Sigmoid colon (tissue), 7 donors: Measurements from ENCODE around the gene COMT. TPM values are rescaled to one million over a fixed set of nuclear protein-coding genes. Genes with fewer than 3 reads are reported as not detected.

Source experiments
- DNase-seq: peaks from one replicate; pipeline ENCODE4 v3.0.0-alpha.2; 2019
- H3K27ac ChIP-seq, 4 donors: fragments of 200-600 bp; sonication (generic); one replicate each; pipeline ENCODE4 v1.5.1; 2016 to 2019; ENCODE audit warnings: mild to moderate bottlenecking in 1 of 4
- H3K27me3 ChIP-seq, 3 donors: fragments of 200-600 bp; sonication (generic); one replicate each; pipeline ENCODE4 v1.5.1; 2019; ENCODE audit warnings: mild to moderate bottlenecking in 1 of 3
- H3K36me3 ChIP-seq, 4 donors: fragments of 200-600 bp; sonication (generic); one replicate each; pipeline ENCODE4 v1.5.1; 2016 to 2019
- H3K4me1 ChIP-seq, 4 donors: fragments of 200-600 bp; sonication (generic); one replicate each; pipeline ENCODE4 v1.5.1; 2017 to 2019
- H3K4me3 ChIP-seq, 4 donors: fragments of 200-600 bp; sonication (generic); one replicate each; pipeline ENCODE4 v1.5.1; 2017 to 2019; ENCODE audit warnings: mild to moderate bottlenecking in 2 of 4, moderate library complexity in 1 of 4
- H3K9me3 ChIP-seq, 4 donors: fragments of 200-600 bp in 3 of 4; sonication (generic) in 3 of 4; one replicate each; pipeline versions ENCODE4 v1.5.1 to v1.6.1; 2013 to 2019
- EP300 ChIP-seq, 4 donors: sonication (generic); formaldehyde crosslinking; IDR thresholded peaks; one replicate each; pipeline ENCODE4 v1.6.1; 2017; ENCODE audit warnings: antibody characterized with exemption in 4 of 4
- POLR2A ChIP-seq, 2 donors: fragments of 450-650 bp; IDR thresholded peaks; one replicate each; pipeline ENCODE4 v1.6.1; 2016; ENCODE audit warnings: antibody characterized with exemption in 2 of 2, mild to moderate bottlenecking in 2 of 2, moderate library complexity in 2 of 2
- POLR2AphosphoS5 ChIP-seq, 4 donors: sonication (generic); formaldehyde crosslinking; IDR thresholded peaks; one replicate each; pipeline ENCODE4 v1.6.1; 2017; ENCODE audit warnings: antibody characterized with exemption in 4 of 4
- WGBS, 2 donors: extraction: QIAGEN DNeasy Blood & Tissue Kit; methylation state at CpG; one replicate each; pipeline ENCODE4 v1.1.7; 2013; 5-methylcytosine and 5-hydroxymethylcytosine counted together
- intact Hi-C: fragments of 100-400 bp; cut with DNase I; formaldehyde crosslinking; loops from one replicate; pipeline ENCODE4 v1.15.1; 2023
- polyA plus RNA-seq, 3 donors: library from polyadenylated mRNA; stranded (reverse); fragments of 200-250 nt; gene quantifications; one replicate each; pipeline ENCODE4 v1.2.3, GENCODE V29; 2013
- total RNA-seq, 4 donors: library from RNA; depleted of rRNA; stranded (reverse); fragments of >200 nt; gene quantifications; one replicate each; pipeline ENCODE4 v1.1.0, GENCODE V29; 2016
- TF ChIP-seq, protein P1 (sequence below), 4 experiments: fragments of 450-650 bp in 3 of 4; fragments of 200-600 bp in 1 of 4; IDR thresholded peaks; one replicate each; pipeline ENCODE4 v1.5.1; 2016 to 2019; ENCODE audit warnings: antibody characterized with exemption in 4 of 4, mild to moderate bottlenecking in 3 of 4, moderate library complexity in 2 of 4
- donor health status: healthy with polysubstance abuse.
- donor health status: Bipolar disorder and iron deficiency.
- donor health status: healthy.

The COMT gene
- total and polyA plus RNA-seq, 7 donors, result 62.5 to 162 (median 106) TPM

DNA sequence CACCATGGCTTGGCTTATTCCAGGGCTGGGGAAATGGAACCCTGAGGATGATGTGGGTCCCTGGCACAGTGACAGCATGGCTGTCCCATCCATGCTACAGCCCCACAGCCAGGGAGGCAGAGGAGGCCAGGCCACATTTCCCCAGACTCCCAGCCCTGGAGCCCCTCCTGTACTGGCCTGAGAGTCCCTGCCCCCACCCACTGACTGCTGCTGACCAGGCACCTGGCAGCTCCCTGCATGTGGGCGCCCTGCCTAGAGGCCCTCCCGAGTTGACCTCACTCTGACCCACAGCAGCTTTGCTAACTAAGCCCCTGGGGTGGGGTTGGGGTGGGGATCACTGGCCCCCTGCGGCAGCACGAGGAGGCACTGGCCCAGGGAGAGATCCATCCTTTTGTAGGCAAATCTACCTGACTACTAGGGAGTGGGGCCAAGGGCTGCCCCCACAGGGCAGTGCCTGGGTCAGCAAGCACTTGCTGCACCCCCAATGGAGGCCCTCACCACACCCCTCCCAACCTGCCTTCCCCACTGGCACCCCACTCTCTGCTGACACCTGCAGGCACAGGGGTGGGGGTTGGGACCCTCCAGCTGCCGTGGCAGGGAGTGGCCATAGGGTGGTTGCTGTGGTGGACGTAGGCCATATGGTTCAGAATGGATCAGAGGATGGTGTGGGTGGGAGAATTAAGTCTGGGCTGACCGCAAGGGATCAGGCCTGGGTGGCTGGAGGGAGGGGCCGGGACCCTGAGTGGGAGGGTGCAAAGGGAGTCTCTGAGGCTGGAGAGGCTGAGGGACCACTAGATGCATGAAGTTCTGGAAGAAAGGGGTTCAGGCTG lies 57.6 kb downstream of the COMT start:
- Histone ChIP-seq H3K4me3 (no peak overlapping the region), H3K27ac (peak overlapping the region in 1 of 4 donors; percentile 11), H3K36me3 (no peaks in the 10 kb centered on the region), H3K4me1 (peaks cover 0 to 48% (median 40%) of the 10 kb centered on the region in 4 donors), H3K27me3 (no peaks in the 10 kb centered on the region), H3K9me3 (peaks cover 0 to 3% (median 0%) of the 10 kb centered on the region in 4 donors)
- intact Hi-C loops, result no loop called here
- TF ChIP-seq, protein P1, sequence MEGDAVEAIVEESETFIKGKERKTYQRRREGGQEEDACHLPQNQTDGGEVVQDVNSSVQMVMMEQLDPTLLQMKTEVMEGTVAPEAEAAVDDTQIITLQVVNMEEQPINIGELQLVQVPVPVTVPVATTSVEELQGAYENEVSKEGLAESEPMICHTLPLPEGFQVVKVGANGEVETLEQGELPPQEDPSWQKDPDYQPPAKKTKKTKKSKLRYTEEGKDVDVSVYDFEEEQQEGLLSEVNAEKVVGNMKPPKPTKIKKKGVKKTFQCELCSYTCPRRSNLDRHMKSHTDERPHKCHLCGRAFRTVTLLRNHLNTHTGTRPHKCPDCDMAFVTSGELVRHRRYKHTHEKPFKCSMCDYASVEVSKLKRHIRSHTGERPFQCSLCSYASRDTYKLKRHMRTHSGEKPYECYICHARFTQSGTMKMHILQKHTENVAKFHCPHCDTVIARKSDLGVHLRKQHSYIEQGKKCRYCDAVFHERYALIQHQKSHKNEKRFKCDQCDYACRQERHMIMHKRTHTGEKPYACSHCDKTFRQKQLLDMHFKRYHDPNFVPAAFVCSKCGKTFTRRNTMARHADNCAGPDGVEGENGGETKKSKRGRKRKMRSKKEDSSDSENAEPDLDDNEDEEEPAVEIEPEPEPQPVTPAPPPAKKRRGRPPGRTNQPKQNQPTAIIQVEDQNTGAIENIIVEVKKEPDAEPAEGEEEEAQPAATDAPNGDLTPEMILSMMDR (IDR thresholded peaks at IDR 0.05), result no peak
- no peak for TF ChIP-seq EP300 (IDR thresholded peaks at IDR 0.05)
- no peak for TF ChIP-seq POLR2A (IDR thresholded peaks at IDR 0.05)
- TF ChIP-seq POLR2AphosphoS5 (IDR thresholded peaks at IDR 0.05), result no peak
- no peak for DNase-seq
- WGBS, 2 donors, result 74 to 75% methylated on average over 8 of the region's 8 CpGs

DNA sequence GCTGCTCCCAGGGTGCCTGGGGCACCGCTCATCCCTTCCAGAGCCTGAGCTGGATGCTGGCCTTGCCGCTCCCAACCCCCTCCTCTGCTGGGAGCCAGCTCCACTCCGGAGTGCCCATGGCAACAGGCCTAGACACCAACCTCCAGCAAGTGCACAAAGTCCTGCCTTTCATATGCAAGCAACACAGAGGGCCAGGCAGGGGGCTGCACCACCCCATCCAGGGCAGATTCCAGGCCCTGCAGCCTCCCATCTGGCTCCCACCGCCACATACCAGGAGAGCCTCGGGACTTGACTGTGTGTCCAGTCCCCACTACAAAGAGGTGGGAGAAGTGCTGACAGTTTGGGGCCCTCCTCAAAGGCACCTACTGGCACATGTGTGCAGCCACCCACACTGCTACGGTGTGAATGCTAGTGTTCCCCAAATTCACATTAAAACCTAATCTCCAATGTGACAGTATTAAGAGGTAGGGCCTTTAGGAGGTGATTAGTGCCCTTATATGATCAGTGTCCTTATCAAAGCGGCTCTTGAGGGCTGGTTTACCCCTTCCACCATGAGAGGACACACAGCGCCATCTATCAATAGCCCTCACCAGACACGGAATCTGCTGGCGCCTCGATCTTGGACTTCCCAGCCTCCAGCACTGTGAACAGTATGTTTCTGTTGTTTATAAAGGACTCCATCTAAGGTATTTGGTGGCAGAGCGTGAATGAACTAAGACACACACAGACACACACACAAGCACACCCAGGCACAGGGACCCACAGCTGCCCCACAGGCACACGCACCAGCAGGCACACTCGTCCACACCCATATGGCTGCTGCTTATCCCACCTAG lies 58.9 kb downstream of the COMT start:
- Histone ChIP-seq H3K4me1 (peaks cover 0 to 41% (median 34%) of the 10 kb centered on the region in 4 donors), H3K9me3 (peaks cover 0 to 3% (median 0%) of the 10 kb centered on the region in 4 donors), H3K4me3 (no peak overlapping the region), H3K27ac (peak overlapping the region in 3 of 4 donors; percentile 3 to 69 (median 15)), H3K36me3 (no peaks in the 10 kb centered on the region), H3K27me3 (no peaks in the 10 kb centered on the region)
- intact Hi-C loops, result no loop called here
- no peak for DNase-seq
- no peak for TF ChIP-seq EP300 (IDR thresholded peaks at IDR 0.05)
- no peak for TF ChIP-seq POLR2A (IDR thresholded peaks at IDR 0.05)
- no peak for TF ChIP-seq POLR2AphosphoS5 (IDR thresholded peaks at IDR 0.05)
- TF ChIP-seq, protein P1 (IDR thresholded peaks at IDR 0.05), result no peak
- 88% methylated on average over 14 of the region's 14 CpGs for WGBS, 2 donors

DNA sequence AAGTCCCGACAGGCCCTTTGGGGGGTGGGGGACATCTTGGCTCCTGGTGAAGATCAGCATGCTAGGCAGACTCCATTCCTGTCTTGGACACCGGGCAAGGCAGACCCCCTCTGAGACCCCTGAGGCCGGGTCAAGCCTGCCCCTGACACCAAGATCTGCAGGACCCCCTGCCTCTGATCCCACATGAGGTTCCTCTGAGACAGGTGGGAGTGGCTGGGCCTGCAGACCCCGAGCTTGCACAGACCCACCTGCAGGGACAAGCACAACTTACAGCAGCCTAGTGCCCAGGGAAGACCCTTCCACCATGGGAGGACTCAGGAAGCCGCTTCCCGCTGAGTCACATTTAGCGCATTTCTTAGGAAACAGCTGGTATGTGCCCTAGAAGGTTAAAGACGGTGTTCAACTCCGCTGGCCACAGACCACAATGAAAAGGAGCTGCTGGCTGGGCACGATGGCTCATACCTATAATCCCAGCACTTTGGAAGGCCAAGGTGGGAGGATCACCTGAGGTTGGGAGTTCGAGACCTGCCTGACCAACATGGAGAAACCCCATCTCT lies 59.6 kb downstream of the COMT start:
- WGBS, 2 donors, result 67 to 87% methylated on average over 11 of the region's 11 CpGs

DNA sequence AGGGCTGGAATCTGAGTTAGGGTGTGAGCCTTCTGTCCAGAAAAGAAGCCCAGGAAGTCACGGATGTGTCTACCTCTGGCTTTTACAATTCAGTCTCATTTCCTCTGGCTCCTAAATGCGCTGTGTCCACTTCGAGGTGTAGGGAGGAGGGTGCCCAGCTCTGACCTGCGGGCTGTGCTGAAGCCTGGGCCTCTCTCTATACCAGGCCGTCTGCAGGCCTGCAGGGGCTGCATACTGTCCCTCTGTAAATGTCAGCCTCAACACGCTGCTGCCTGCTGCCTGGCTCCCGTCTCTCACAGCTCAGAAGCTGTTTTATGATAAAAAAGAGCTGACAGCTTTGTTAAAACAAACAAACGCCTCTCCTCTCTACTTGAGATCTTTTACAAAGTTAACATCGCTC lies 60.6 kb downstream of the COMT start:
- TF ChIP-seq, protein P1 (IDR thresholded peaks at IDR 0.05), result no peak
- TF ChIP-seq EP300 (IDR thresholded peaks at IDR 0.05), result no peak
- no peak for TF ChIP-seq POLR2AphosphoS5 (IDR thresholded peaks at IDR 0.05)
- TF ChIP-seq POLR2A (IDR thresholded peaks at IDR 0.05), result no peak
- Histone ChIP-seq H3K9me3 (peaks cover 0 to 3% (median 0%) of the 10 kb centered on the region in 4 donors), H3K36me3 (no peaks in the 10 kb centered on the region), H3K27me3 (no peaks in the 10 kb centered on the region), H3K4me3 (no peak overlapping the region), H3K4me1 (peaks cover 0 to 31% (median 28%) of the 10 kb centered on the region in 4 donors), H3K27ac (peak overlapping the region in 3 of 4 donors; percentile 42 to 69 (median 54))
- intact Hi-C loops, result no loop called here
- DNase-seq, result no peak
- WGBS, 2 donors, result 80 to 87% methylated on average over 9 of the region's 9 CpGs

More for the DNA sequence above, 59.6 kb downstream of the COMT start:
- TF ChIP-seq EP300 (IDR thresholded peaks at IDR 0.05) (no peak), POLR2A (IDR thresholded peaks at IDR 0.05) (no peak), POLR2AphosphoS5 (IDR thresholded peaks at IDR 0.05) (no peak)
- TF ChIP-seq, protein P1 (IDR thresholded peaks at IDR 0.05), result no peak
- intact Hi-C loops, result no loop called here
- no peak for DNase-seq
- H3K9me3 ChIP-seq, result peaks cover 0 to 3% (median 0%) of the 10 kb centered on the region in 4 donors
- no peaks in the 10 kb centered on the region for H3K36me3 ChIP-seq
- peaks cover 0 to 34% (median 28%) of the 10 kb centered on the region in 4 donors for H3K4me1 ChIP-seq
- no peaks in the 10 kb centered on the region for H3K27me3 ChIP-seq
- no peak overlapping the region for H3K4me3 ChIP-seq
- peak overlapping the region in 1 of 4 donors; percentile 69 for H3K27ac ChIP-seq
